Activated CD4-positive, alpha-beta T cell treated with anti-CD3 and anti-CD28 coated beads, Interleukin-2, amount 10 ng/mL, durations not matched to agents 7 days and 5 days (primary cell): ENCODE measurements around the gene KCNH1. TPM values are rescaled to one million over a fixed set of nuclear protein-coding genes. Genes with fewer than 3 reads are reported as not detected.

ENCODE experiments used
- CTCF ChIA-PET: fragments of 350-600 bp; sonication (Branson Sonifier 250); formaldehyde crosslinking; loops from one replicate; lab custom pipeline; 2021; ENCODE audit warnings: antibody characterized with exemption; lab: Charles Lee
- POLR2A ChIA-PET: fragments of 350-600 bp; sonication (Branson Sonifier 250); formaldehyde crosslinking; loops from one replicate; lab custom pipeline; 2021; ENCODE audit warnings: antibody characterized with exemption; lab: Charles Lee
- DNase-seq: peaks from one replicate; pipeline ENCODE4 v3.0.0-alpha.2; 2020
- H3K27ac Mint-ChIP-seq: one replicate; pipeline ENCODE4 v1.8.0; 2021; ENCODE audit warnings: mild to moderate bottlenecking, moderate library complexity, mixed read lengths
- H3K27me3 Mint-ChIP-seq: one replicate; pipeline ENCODE4 v1.8.0; 2021; ENCODE audit warnings: mixed read lengths
- H3K36me3 Mint-ChIP-seq: one replicate; pipeline ENCODE4 v1.8.0; 2021; ENCODE audit warnings: low read depth, mixed read lengths
- H3K4me1 Mint-ChIP-seq: one replicate; pipeline ENCODE4 v1.8.0; 2021; ENCODE audit warnings: mixed read lengths
- H3K4me3 Mint-ChIP-seq: one replicate; pipeline ENCODE4 v1.8.0; 2021; ENCODE audit warnings: mild to moderate bottlenecking, moderate library complexity, mixed read lengths
- H3K9me3 Mint-ChIP-seq: one replicate; pipeline ENCODE4 v1.8.0; 2021; ENCODE audit warnings: mixed read lengths
- total RNA-seq, 2 experiments: library from RNA; stranded (reverse); gene quantifications; one replicate each; pipeline ENCODE4 v1.2.3, GENCODE V29; 2021

KCNH1 gene
- total RNA-seq, 2 experiments from 2014 or later = not detected

- Mint-ChIP-seq H3K36me3 (no peaks in the 10 kb centered on the region), H3K27me3 (peaks cover 4% of the 10 kb centered on the region), H3K27ac (no peak overlapping the region), H3K4me3 (no peak overlapping the region), H3K9me3 (no peaks in the 10 kb centered on the region), H3K4me1 (peaks cover 9% of the 10 kb centered on the region)
- no peak for DNase-seq
- ChIA-PET POLR2A (no interaction called here), CTCF (interaction anchor here (1.1 kb wide), 1 partner anchor 346 kb away, joined by 3 read pairs; the partner anchor contains the start of gene KCNH1)
Measured at GRCh38 chr1:210787800-210788199, 346.1 kb downstream of the KCNH1 start.

GRCh38 chr1:210786546-210786945 lies 347.4 kb downstream of the KCNH1 start:
- DNase-seq = no peak
- ChIA-PET POLR2A (no interaction called here), CTCF (no interaction called here)
- Mint-ChIP-seq H3K27ac (no peak overlapping the region), H3K4me3 (no peak overlapping the region), H3K27me3 (peaks cover 4% of the 10 kb centered on the region), H3K4me1 (peaks cover 9% of the 10 kb centered on the region), H3K36me3 (no peaks in the 10 kb centered on the region), H3K9me3 (no peaks in the 10 kb centered on the region)

- CTCF ChIA-PET = no interaction called here
- H3K4me3 Mint-ChIP-seq = no peak overlapping the region
Measured at GRCh38 chr1:210783925-210784324, 350.0 kb downstream of the KCNH1 start.

GRCh38 chr1:210781652-210782051 lies 352.3 kb downstream of the KCNH1 start:
- ChIA-PET CTCF (no interaction called here), POLR2A (no interaction called here)
- no peaks in the 10 kb centered on the region for H3K9me3 Mint-ChIP-seq
- no peak overlapping the region for H3K27ac Mint-ChIP-seq
- no peaks in the 10 kb centered on the region for H3K36me3 Mint-ChIP-seq
- no peak overlapping the region for H3K4me3 Mint-ChIP-seq
- no peak for DNase-seq
- H3K4me1 Mint-ChIP-seq = no peaks in the 10 kb centered on the region
- H3K27me3 Mint-ChIP-seq = peaks cover 4% of the 10 kb centered on the region

More at GRCh38 chr1:210783925-210784324, 350.0 kb downstream of the KCNH1 start:
- H3K9me3 Mint-ChIP-seq = no peaks in the 10 kb centered on the region
- H3K27ac Mint-ChIP-seq = no peak overlapping the region
- H3K36me3 Mint-ChIP-seq = no peaks in the 10 kb centered on the region
- POLR2A ChIA-PET = no interaction called here
- H3K27me3 Mint-ChIP-seq = peaks cover 4% of the 10 kb centered on the region
- no peaks in the 10 kb centered on the region for H3K4me1 Mint-ChIP-seq
- no peak for DNase-seq

- H3K27ac Mint-ChIP-seq = no peak overlapping the region
- no peaks in the 10 kb centered on the region for H3K4me1 Mint-ChIP-seq
- H3K36me3 Mint-ChIP-seq = no peaks in the 10 kb centered on the region
- ChIA-PET POLR2A (no interaction called here), CTCF (no interaction called here)
- no peak overlapping the region for H3K4me3 Mint-ChIP-seq
- DNase-seq = no peak
- H3K9me3 Mint-ChIP-seq = no peaks in the 10 kb centered on the region
- H3K27me3 Mint-ChIP-seq = no peaks in the 10 kb centered on the region
Measured at GRCh38 chr1:210779269-210779668, 354.7 kb downstream of the KCNH1 start.

GRCh38 chr1:210777914-210778313 lies 356.0 kb downstream of the KCNH1 start:
- POLR2A ChIA-PET = no interaction called here
- H3K36me3 Mint-ChIP-seq = no peaks in the 10 kb centered on the region

GRCh38 chr1:210776712-210777111 lies 357.2 kb downstream of the KCNH1 start:
- POLR2A ChIA-PET = no interaction called here
- CTCF ChIA-PET = no interaction called here
- H3K9me3 Mint-ChIP-seq = no peaks in the 10 kb centered on the region
- no peak for DNase-seq
- H3K27me3 Mint-ChIP-seq = no peaks in the 10 kb centered on the region
- H3K4me3 Mint-ChIP-seq = no peak overlapping the region
- no peaks in the 10 kb centered on the region for H3K36me3 Mint-ChIP-seq
- H3K27ac Mint-ChIP-seq = no peak overlapping the region
- H3K4me1 Mint-ChIP-seq = no peaks in the 10 kb centered on the region

More at GRCh38 chr1:210777914-210778313, 356.0 kb downstream of the KCNH1 start:
- Mint-ChIP-seq H3K9me3 (no peaks in the 10 kb centered on the region), H3K4me3 (no peak overlapping the region), H3K27me3 (no peaks in the 10 kb centered on the region), H3K4me1 (no peaks in the 10 kb centered on the region), H3K27ac (no peak overlapping the region)
- no peak for DNase-seq
- CTCF ChIA-PET = no interaction called here

GRCh38 chr1:210775289-210775688 lies 358.7 kb downstream of the KCNH1 start:
- Mint-ChIP-seq H3K4me3 (no peak overlapping the region), H3K27me3 (no peaks in the 10 kb centered on the region), H3K4me1 (no peaks in the 10 kb centered on the region), H3K36me3 (no peaks in the 10 kb centered on the region), H3K27ac (no peak overlapping the region), H3K9me3 (no peaks in the 10 kb centered on the region)
- ChIA-PET CTCF (no interaction called here), POLR2A (no interaction called here)
- DNase-seq = no peak

GRCh38 chr1:210773450-210773849 lies 360.5 kb downstream of the KCNH1 start:
- no peak overlapping the region for H3K4me3 Mint-ChIP-seq
- no peak for DNase-seq
- no peak overlapping the region for H3K27ac Mint-ChIP-seq
- ChIA-PET POLR2A (no interaction called here), CTCF (no interaction called here)
- no peaks in the 10 kb centered on the region for H3K9me3 Mint-ChIP-seq
- no peaks in the 10 kb centered on the region for H3K27me3 Mint-ChIP-seq
- no peaks in the 10 kb centered on the region for H3K4me1 Mint-ChIP-seq
- no peaks in the 10 kb centered on the region for H3K36me3 Mint-ChIP-seq

- Mint-ChIP-seq H3K4me1 (no peaks in the 10 kb centered on the region), H3K27me3 (peaks cover 1% of the 10 kb centered on the region), H3K27ac (no peak overlapping the region), H3K36me3 (no peaks in the 10 kb centered on the region), H3K9me3 (no peaks in the 10 kb centered on the region), H3K4me3 (no peak overlapping the region)
- no peak for DNase-seq
- ChIA-PET CTCF (interaction anchor here (0.7 kb wide), 1 partner anchor 148 kb away, joined by 3 read pairs; no protein-coding TSS in a partner anchor), POLR2A (no interaction called here)
Measured at GRCh38 chr1:210771131-210771530, 362.8 kb downstream of the KCNH1 start.

- Mint-ChIP-seq H3K27ac (no peak overlapping the region), H3K27me3 (peaks cover 1% of the 10 kb centered on the region), H3K4me1 (no peaks in the 10 kb centered on the region), H3K4me3 (no peak overlapping the region), H3K9me3 (no peaks in the 10 kb centered on the region), H3K36me3 (no peaks in the 10 kb centered on the region)
- DNase-seq = no peak
- POLR2A ChIA-PET = no interaction called here
- CTCF ChIA-PET = interaction anchor here (0.9 kb wide), 1 partner anchor 28 kb away, joined by 3 read pairs; no protein-coding TSS in a partner anchor
Measured at GRCh38 chr1:210770396-210770984, 363.5 kb downstream of the KCNH1 start.

GRCh38 chr1:210769473-210769872 lies 364.5 kb downstream of the KCNH1 start:
- no peaks in the 10 kb centered on the region for H3K36me3 Mint-ChIP-seq
- H3K9me3 Mint-ChIP-seq = no peaks in the 10 kb centered on the region
- CTCF ChIA-PET = no interaction called here
- peaks cover 1% of the 10 kb centered on the region for H3K27me3 Mint-ChIP-seq
- no peak for DNase-seq
- no peaks in the 10 kb centered on the region for H3K4me1 Mint-ChIP-seq
- no peak overlapping the region for H3K4me3 Mint-ChIP-seq
- POLR2A ChIA-PET = no interaction called here
- H3K27ac Mint-ChIP-seq = no peak overlapping the region

- DNase-seq = no peak
- Mint-ChIP-seq H3K4me3 (no peak overlapping the region), H3K9me3 (peaks cover 4% of the 10 kb centered on the region), H3K27me3 (peaks cover 11% of the 10 kb centered on the region), H3K36me3 (no peaks in the 10 kb centered on the region), H3K27ac (no peak overlapping the region), H3K4me1 (no peaks in the 10 kb centered on the region)
- ChIA-PET CTCF (no interaction called here), POLR2A (no interaction called here)
Measured at GRCh38 chr1:210764536-210764935, 369.4 kb downstream of the KCNH1 start.

- Mint-ChIP-seq H3K36me3 (no peaks in the 10 kb centered on the region), H3K27me3 (peaks cover 10% of the 10 kb centered on the region), H3K9me3 (peaks cover 7% of the 10 kb centered on the region), H3K4me1 (no peaks in the 10 kb centered on the region), H3K27ac (no peak overlapping the region), H3K4me3 (no peak overlapping the region)
- CTCF ChIA-PET = interaction anchor here (0.6 kb wide), 1 partner anchor 14 kb away, joined by 3 read pairs; no protein-coding TSS in a partner anchor
- POLR2A ChIA-PET = no interaction called here
- no peak for DNase-seq
Measured at GRCh38 chr1:210758761-210759160, 375.2 kb downstream of the KCNH1 start.
